Activated CD4-positive, alpha-beta T cell treated with anti-CD3 and anti-CD28 coated beads, Interleukin-2, amount 50 U/mL, for 48 hours (primary cell): ENCODE measurements around the gene DNM1L.

Experiments used
- DNase-seq, 2 experiments: peaks; one replicate each; pipeline ENCODE4 v3.0.0-alpha.2; 2020

DNM1L gene

GRCh38 chr12:32679091-32679919 lies at the start of gene DNM1L:
Gene DNM1L, plus strand, starts transcription at chr12:32679301. Its CDS starts 63 bp downstream, at chr12:32679364.
- peak; percentile 88 to 91 for DNase-seq

- no peak for DNase-seq
Observed at GRCh38 chr12:32641287-32641901, 37.7 kb upstream of the DNM1L start.

GRCh38 chr12:32644431-32644830 lies 34.7 kb upstream of the DNM1L start:
- no peak for DNase-seq

- no peak for DNase-seq
Observed at GRCh38 chr12:32647275-32647674, 31.8 kb upstream of the DNM1L start.

GRCh38 chr12:32650508-32650907 lies 28.6 kb upstream of the DNM1L start:
- DNase-seq, result no peak

GRCh38 chr12:32651151-32651955 lies 27.7 kb upstream of the DNM1L start:
- no peak for DNase-seq

GRCh38 chr12:32651956-32652210 lies 27.2 kb upstream of the DNM1L start:
- DNase-seq, result no peak

GRCh38 chr12:32659908-32660440 lies 19.1 kb upstream of the DNM1L start:
- no peak for DNase-seq

GRCh38 chr12:32661706-32662105 lies 17.4 kb upstream of the DNM1L start:
- no peak for DNase-seq

GRCh38 chr12:32662665-32663064 lies 16.4 kb upstream of the DNM1L start:
- DNase-seq, result no peak

- no peak for DNase-seq
Observed at GRCh38 chr12:32666018-32666417, 13.1 kb upstream of the DNM1L start.

GRCh38 chr12:32669584-32669983 lies 9.5 kb upstream of the DNM1L start:
- DNase-seq, result no peak

- DNase-seq, result no peak
Observed at GRCh38 chr12:32671930-32672780, 6.9 kb upstream of the DNM1L start.

- DNase-seq, result no peak
Observed at GRCh38 chr12:32679920-32680237, 778 bp downstream of the DNM1L start.

GRCh38 chr12:32680787-32681186 lies 1.7 kb downstream of the DNM1L start:
- no peak for DNase-seq

- no peak for DNase-seq
Observed at GRCh38 chr12:32681272-32681671, 2.2 kb downstream of the DNM1L start.

GRCh38 chr12:32686340-32686739 lies 7.2 kb downstream of the DNM1L start:
- no peak for DNase-seq

GRCh38 chr12:32688786-32689185 lies 9.7 kb downstream of the DNM1L start:
- no peak for DNase-seq

GRCh38 chr12:32690927-32691326 lies 11.8 kb downstream of the DNM1L start:
- DNase-seq, result no peak

GRCh38 chr12:32692358-32692757 lies 13.3 kb downstream of the DNM1L start:
- DNase-seq, result no peak

GRCh38 chr12:32693036-32693435 lies 13.9 kb downstream of the DNM1L start:
- no peak for DNase-seq

- DNase-seq, result no peak
Observed at GRCh38 chr12:32695787-32696186, 16.7 kb downstream of the DNM1L start.

- DNase-seq, result no peak
Observed at GRCh38 chr12:32697445-32697844, 18.3 kb downstream of the DNM1L start.
